SW480 (cell line): Measurements from ENCODE around the gene TMEM187.
"Not testable (repeated sequence)": the region's sequence is repeated elsewhere in the genome, so short reads cannot be mapped to it uniquely, and the experiment has no call there.

Source experiments
- DNase-seq: peaks from one replicate; pipeline ENCODE4 v3.0.0-alpha.2; 2016; ENCODE audit warnings: low spot score

The TMEM187 gene

GRCh38 chrX:153971450-153972367 is 845 bp upstream of the TMEM187 start, which contains the start of gene HCFC1:
Gene HCFC1, minus strand, starts transcription at chrX:153971818. Its CDS starts 978 bp downstream, at chrX:153970840.
- peak; percentile 85 for DNase-seq

- no peak for DNase-seq
Measured at GRCh38 chrX:153973127-153974002, 811 bp downstream of the TMEM187 start.

- no peak for DNase-seq
Measured at GRCh38 chrX:153974003-153974725, 1.6 kb downstream of the TMEM187 start.

- DNase-seq, result no peak
Measured at GRCh38 chrX:153974726-153975286, 2.3 kb downstream of the TMEM187 start.

- DNase-seq, result not testable (repeated sequence)
Measured at GRCh38 chrX:153980394-153980793, 7.8 kb downstream of the TMEM187 start.

- DNase-seq, result no peak
Measured at GRCh38 chrX:153981231-153981630, 8.7 kb downstream of the TMEM187 start.

- no peak for DNase-seq
Measured at GRCh38 chrX:153981771-153982533, 9.4 kb downstream of the TMEM187 start.

- no peak for DNase-seq
Measured at GRCh38 chrX:153983321-153983801, 10.8 kb downstream of the TMEM187 start.

GRCh38 chrX:153984351-153985178 is 12.0 kb downstream of the TMEM187 start:
- DNase-seq, result no peak

- no peak for DNase-seq
Measured at GRCh38 chrX:153988493-153988892, 15.9 kb downstream of the TMEM187 start.

- DNase-seq, result no peak
Measured at GRCh38 chrX:153989973-153990655, 17.6 kb downstream of the TMEM187 start.

GRCh38 chrX:153991013-153991580 is 18.5 kb downstream of the TMEM187 start:
- DNase-seq, result no peak

- no peak for DNase-seq
Measured at GRCh38 chrX:153992180-153992579, 19.6 kb downstream of the TMEM187 start.

GRCh38 chrX:153993079-153993478 is 20.5 kb downstream of the TMEM187 start:
- DNase-seq, result no peak

GRCh38 chrX:153993978-153994377 is 21.4 kb downstream of the TMEM187 start:
- no peak for DNase-seq

- DNase-seq, result not testable (repeated sequence)
Measured at GRCh38 chrX:153994398-153994797, 21.8 kb downstream of the TMEM187 start.

GRCh38 chrX:153995504-153995903 is 22.9 kb downstream of the TMEM187 start:
- DNase-seq, result no peak

- DNase-seq, result no peak
Measured at GRCh38 chrX:153999359-154000037, 26.9 kb downstream of the TMEM187 start.
